H9 (cell line): ENCODE data around the gene GATA2. TPM values are rescaled to one million over a fixed set of nuclear protein-coding genes. Genes with fewer than 3 reads are reported as not detected.

ENCODE experiments used
- DNase-seq: peaks from one replicate; pipeline ENCODE4 v3.0.0-alpha.2; 2017
- H2AFZ ChIP-seq: one replicate; pipeline ENCODE4 v1.6.1; 2013; ENCODE audit warnings: mild to moderate bottlenecking, low read length, control low read depth, moderate library complexity
- H2AK5ac ChIP-seq: 2 replicates; pipeline ENCODE4 v1.6.1; 2013; ENCODE audit warnings: low read length, control low read depth, mixed read lengths; ENCODE audit not compliant: insufficient read length
- H2BK120ac ChIP-seq: one replicate; pipeline ENCODE4 v1.6.1; 2013; ENCODE audit warnings: low read depth, mild to moderate bottlenecking, low read length, control low read depth, inconsistent platforms; ENCODE audit not compliant: poor library complexity, severe bottlenecking
- H2BK12ac ChIP-seq: 2 replicates; pipeline ENCODE4 v1.6.1; 2013; ENCODE audit warnings: low read length, control low read depth, mixed read lengths, low read depth; ENCODE audit not compliant: insufficient read length
- H2BK15ac ChIP-seq: 2 replicates; pipeline ENCODE4 v1.6.1; 2013; ENCODE audit warnings: low read depth, low read length, control low read depth
- H2BK20ac ChIP-seq: one replicate; pipeline ENCODE4 v1.6.1; 2013; ENCODE audit warnings: low read depth, mild to moderate bottlenecking, low read length, control low read depth, inconsistent platforms; ENCODE audit not compliant: poor library complexity, severe bottlenecking
- H2BK5ac ChIP-seq: 2 replicates; pipeline ENCODE4 v1.6.1; 2013; ENCODE audit warnings: low read length, control low read depth, mixed read lengths; ENCODE audit not compliant: insufficient read length
- H3K14ac ChIP-seq: 2 replicates; pipeline ENCODE4 v1.6.1; 2013; ENCODE audit warnings: low read length, control low read depth; ENCODE audit not compliant: insufficient read depth
- H3K18ac ChIP-seq: 2 replicates; pipeline ENCODE4 v1.6.1; 2013; ENCODE audit warnings: low read depth, mild to moderate bottlenecking, mixed read lengths, low read length, control low read depth; ENCODE audit not compliant: insufficient read length
- H3K23ac ChIP-seq: 2 replicates; pipeline ENCODE4 v1.6.1; 2013; ENCODE audit warnings: low read length, control low read depth, mixed read lengths, low read depth; ENCODE audit not compliant: insufficient read length
- H3K23me2 ChIP-seq: 2 replicates; pipeline ENCODE4 v1.6.1; 2013; ENCODE audit warnings: low read depth, mild to moderate bottlenecking, mixed read lengths, low read length, control low read depth; ENCODE audit not compliant: insufficient read length, poor library complexity, severe bottlenecking
- H3K27ac ChIP-seq: 2 replicates; pipeline ENCODE4 v1.5.1; 2013; ENCODE audit warnings: low read length, control low read depth, mixed read lengths, low read depth; ENCODE audit not compliant: insufficient read length
- H3K27me3 ChIP-seq: 2 replicates; pipeline ENCODE4 v1.6.1; 2013; ENCODE audit warnings: low read length, control low read depth, inconsistent platforms; ENCODE audit not compliant: insufficient read depth
- H3K4ac ChIP-seq: 2 replicates; pipeline ENCODE4 v1.6.1; 2013; ENCODE audit warnings: low read depth, mild to moderate bottlenecking, control low read depth, inconsistent platforms, low read length, moderate library complexity
- H3K4me1 ChIP-seq: 2 replicates; pipeline ENCODE4 v1.6.1; 2013; ENCODE audit warnings: low read length, control low read depth, inconsistent platforms; ENCODE audit not compliant: insufficient read depth
- H3K4me2 ChIP-seq: 2 replicates; pipeline ENCODE4 v1.6.1; 2013; ENCODE audit warnings: low read length, control low read depth, mixed read lengths; ENCODE audit not compliant: insufficient read length, insufficient read depth
- H3K56ac ChIP-seq: 2 replicates; pipeline ENCODE4 v1.6.1; 2013; ENCODE audit warnings: low read depth, mild to moderate bottlenecking, mixed read lengths, low read length, control low read depth; ENCODE audit not compliant: insufficient read length
- H3K79me1 ChIP-seq: 2 replicates; pipeline ENCODE4 v1.6.1; 2013; ENCODE audit warnings: low read depth, mild to moderate bottlenecking, moderate library complexity, low read length, control low read depth, inconsistent platforms; ENCODE audit not compliant: insufficient read depth, poor library complexity, severe bottlenecking
- H3K79me2 ChIP-seq: 2 replicates; pipeline ENCODE4 v1.6.1; 2013; ENCODE audit warnings: low read length, control low read depth, inconsistent platforms; ENCODE audit not compliant: insufficient read depth
- H3K9ac ChIP-seq: 2 replicates; pipeline ENCODE4 v1.6.1; 2013; ENCODE audit warnings: low read length, control low read depth, mixed read lengths; ENCODE audit not compliant: insufficient read length; ENCODE audit errors: extremely low read depth
- H3K9me3 ChIP-seq: one replicate; pipeline ENCODE4 v1.6.1; 2013; ENCODE audit warnings: low read depth, low read length, inconsistent platforms; ENCODE audit not compliant: control insufficient read depth
- H3T11ph ChIP-seq: one replicate; pipeline ENCODE4 v1.6.1; 2013; ENCODE audit warnings: mild to moderate bottlenecking, low read length, control low read depth, inconsistent platforms
- H4K20me1 ChIP-seq: one replicate; pipeline ENCODE4 v1.6.1; 2013; ENCODE audit not compliant: control insufficient read depth, insufficient read length, insufficient read depth
- H4K5ac ChIP-seq: 2 replicates; pipeline ENCODE4 v1.6.1; 2013; ENCODE audit warnings: low read depth, mild to moderate bottlenecking, mixed read lengths, low read length, control low read depth; ENCODE audit not compliant: insufficient read length
- H4K8ac ChIP-seq: replicated peaks from 2 replicates; pipeline ENCODE4 v1.6.1; 2013; ENCODE audit warnings: low read length, control low read depth, mixed read lengths, low read depth; ENCODE audit not compliant: insufficient read length
- H4K91ac ChIP-seq: 2 replicates; pipeline ENCODE4 v1.6.1; 2013; ENCODE audit warnings: low read depth, mild to moderate bottlenecking, moderate library complexity, mixed read lengths, low read length, control low read depth; ENCODE audit not compliant: insufficient read length
- H3K27ac Mint-ChIP-seq, 3 experiments: 2 replicates in 2 of 3; 3 replicates in 1 of 3; pipeline ENCODE4 v1.8.0; 2020 to 2021; ENCODE audit warnings: mixed read lengths in 3 of 3, mild to moderate bottlenecking in 1 of 3, moderate library complexity in 1 of 3
- H3K27me3 Mint-ChIP-seq: 2 replicates; pipeline ENCODE4 v1.8.0; 2021; ENCODE audit warnings: low read depth, mild to moderate bottlenecking, moderate library complexity, mixed read lengths
- H3K36me3 Mint-ChIP-seq, 3 experiments: 2 replicates in 2 of 3; 3 replicates in 1 of 3; pipeline ENCODE4 v1.8.0; 2020 to 2021; ENCODE audit warnings: low read depth in 3 of 3, mixed read lengths in 3 of 3; ENCODE audit not compliant: insufficient read depth in 1 of 3
- H3K4me1 Mint-ChIP-seq, 2 experiments: 2 replicates each; pipeline ENCODE4 v1.8.0; 2020; ENCODE audit warnings: mixed read lengths in 2 of 2
- H3K4me3 Mint-ChIP-seq, 2 experiments: 2 replicates in 1 of 2; 3 replicates in 1 of 2; pipeline ENCODE4 v1.8.0; 2020 to 2021; ENCODE audit warnings: mild to moderate bottlenecking in 2 of 2, mixed read lengths in 2 of 2, moderate library complexity in 1 of 2
- H3K9me3 Mint-ChIP-seq, 2 experiments: 2 replicates in 1 of 2; 3 replicates in 1 of 2; pipeline ENCODE4 v1.8.0; 2020; ENCODE audit warnings: mild to moderate bottlenecking in 2 of 2, mixed read lengths in 2 of 2, moderate library complexity in 1 of 2
- CTCF ChIP-seq: fragments of 200-600 bp; sonication (generic); conservative IDR thresholded peaks from 3 replicates; pipeline ENCODE4 v1.8.0; 2021; ENCODE audit warnings: antibody characterized with exemption, mild to moderate bottlenecking
- WGBS: extraction: QIAGEN DNeasy Blood & Tissue Kit; methylation state at CpG from one replicate; pipeline ENCODE4 v1.1.7; 2013; ENCODE audit warnings: missing lambda C conversion rate, low lambda C conversion rate, mixed read lengths; ENCODE audit not compliant: insufficient read length; ENCODE audit errors: extremely low coverage; 5-methylcytosine and 5-hydroxymethylcytosine counted together
- total RNA-seq: library from RNA; stranded (reverse); gene quantifications from 2 replicates; pipeline ENCODE4 v1.2.1, GENCODE V29; 2021

GATA2 gene
- total RNA-seq, 1 experiment from 2014 or later, result 1.9 TPM

DNA sequence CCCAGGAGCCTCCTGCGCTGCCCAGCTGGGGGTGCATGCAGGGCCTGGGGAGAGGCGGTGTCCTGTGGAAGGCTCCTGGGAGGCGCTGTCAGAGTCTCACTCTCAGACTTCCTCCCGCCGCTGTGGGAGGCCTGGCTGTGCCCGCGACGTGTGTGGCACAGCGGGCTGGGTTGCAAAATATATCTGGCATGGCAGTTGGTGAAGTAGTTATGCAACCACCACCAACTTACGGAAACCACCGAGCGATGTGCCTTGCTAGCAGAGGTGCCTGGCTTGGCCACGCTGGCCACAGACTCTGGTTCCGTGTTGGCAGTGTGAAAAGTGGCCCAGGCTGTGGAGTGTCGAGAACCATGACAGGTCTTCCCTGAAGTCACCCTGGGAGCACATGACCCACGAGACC is 30.6 kb upstream of the GATA2 start:
- Histone ChIP-seq H3K9me3 (no peaks in the 10 kb centered on the region), H2BK15ac (no peak overlapping the region), H3K27me3 (no peaks in the 10 kb centered on the region), H3K27ac (no peak overlapping the region), H3K79me1 (no peaks in the 10 kb centered on the region), H3K4me1 (no peaks in the 10 kb centered on the region), H3K23ac (no peak overlapping the region), H2BK120ac (no peak overlapping the region), H2AFZ (no peak overlapping the region), H3K9ac (no peak overlapping the region), H3K14ac (no peak overlapping the region), H2BK12ac (no peak overlapping the region), H3K4ac (no peak overlapping the region), H3T11ph (no peak overlapping the region), H2AK5ac (no peak overlapping the region), H3K4me2 (no peak overlapping the region), H4K8ac (no peak overlapping the region), H3K23me2 (no peaks in the 10 kb centered on the region), H4K91ac (no peak overlapping the region), H3K79me2 (no peaks in the 10 kb centered on the region), H3K18ac (no peak overlapping the region), H4K20me1 (no peaks in the 10 kb centered on the region), H4K5ac (no peak overlapping the region), H2BK5ac (no peak overlapping the region), H3K56ac (no peak overlapping the region), H2BK20ac (no peak overlapping the region)
- H3K9me3 Mint-ChIP-seq, result no peaks in the 10 kb centered on the region
- WGBS, result no CpG with 5 or more reads among the region's 16 CpGs
- no peak overlapping the region for H3K4me3 Mint-ChIP-seq
- H3K4me1 Mint-ChIP-seq, result no peaks in the 10 kb centered on the region
- no peak for DNase-seq
- no peak for TF ChIP-seq CTCF
- peaks cover 59% of the 10 kb centered on the region for H3K27me3 Mint-ChIP-seq
- H3K27ac Mint-ChIP-seq, result no peak overlapping the region
- H3K36me3 Mint-ChIP-seq, result no peaks in the 10 kb centered on the region
